WTC11 (cell line): Measurements from ENCODE around the gene MNT.

ENCODE experiments used
- CREB1 ChIP-seq: sonication (generic); formaldehyde crosslinking; IDR thresholded peaks from 2 replicates; pipeline ENCODE4 v1.8.0; 2023; ENCODE audit warnings: mild to moderate bottlenecking, missing genetic modification reagents
- JAZF1 ChIP-seq: fragments of 250-450 bp; sonication (Bioruptor Pico); IDR thresholded peaks from 2 replicates; pipeline ENCODE4 v1.9.0; 2021; ENCODE audit warnings: moderate library complexity, mild to moderate bottlenecking, inconsistent platforms
- KAT7 ChIP-seq: sonication (generic); formaldehyde crosslinking; IDR thresholded peaks from 2 replicates; pipeline ENCODE4 v1.8.1; 2023; ENCODE audit warnings: missing genetic modification reagents, mild to moderate bottlenecking, borderline replicate concordance
- SP1 ChIP-seq: sonication (generic); formaldehyde crosslinking; conservative IDR thresholded peaks from 2 replicates; pipeline ENCODE4 v1.8.1; 2022; ENCODE audit warnings: missing genetic modification reagents
- TEAD1 ChIP-seq: sonication (generic); formaldehyde crosslinking; IDR thresholded peaks from 2 replicates; pipeline ENCODE4 v1.8.0; 2022; ENCODE audit warnings: mild to moderate bottlenecking, missing genetic modification reagents
- ZBTB21 ChIP-seq: sonication (generic); formaldehyde crosslinking; IDR thresholded peaks from 2 replicates; pipeline ENCODE4 v1.8.1; 2023; ENCODE audit warnings: mild to moderate bottlenecking, missing genetic modification reagents, borderline replicate concordance
- ZNF263 ChIP-seq: sonication (generic); formaldehyde crosslinking; IDR thresholded peaks from 2 replicates; pipeline ENCODE4 v1.8.1; 2022; ENCODE audit warnings: low read depth, mild to moderate bottlenecking, moderate library complexity, missing genetic modification reagents
- TF ChIP-seq, protein P1 (sequence below): sonication (generic); formaldehyde crosslinking; IDR thresholded peaks from 2 replicates; pipeline ENCODE4 v1.8.1; 2023; ENCODE audit warnings: mild to moderate bottlenecking, missing genetic modification reagents, moderate library complexity
- TF ChIP-seq, protein P2 (sequence below): fragments of 200-600 bp; IDR thresholded peaks from 2 replicates; pipeline ENCODE4 v1.8.0; 2022; ENCODE audit warnings: antibody characterized with exemption
- TF ChIP-seq, protein P3 (sequence below): sonication (generic); formaldehyde crosslinking; conservative IDR thresholded peaks from 2 replicates; pipeline ENCODE4 v1.8.1; 2022; ENCODE audit warnings: mild to moderate bottlenecking, missing genetic modification reagents
- TF ChIP-seq, protein P4 (sequence below): fragments of 250-450 bp; sonication (Bioruptor Pico); IDR thresholded peaks from 2 replicates; pipeline ENCODE4 v1.9.0; 2021; ENCODE audit warnings: mild to moderate bottlenecking
- TF ChIP-seq, protein P5 (sequence below): sonication (generic); formaldehyde crosslinking; IDR thresholded peaks from 2 replicates; pipeline ENCODE4 v1.8.0; 2022; ENCODE audit warnings: mild to moderate bottlenecking, missing genetic modification reagents
- TF ChIP-seq, protein P6 (sequence below): sonication (generic); formaldehyde crosslinking; conservative IDR thresholded peaks from 2 replicates; pipeline ENCODE4 v1.8.1; 2023; ENCODE audit warnings: mild to moderate bottlenecking, low read depth, missing genetic modification reagents, moderate library complexity

DNA sequence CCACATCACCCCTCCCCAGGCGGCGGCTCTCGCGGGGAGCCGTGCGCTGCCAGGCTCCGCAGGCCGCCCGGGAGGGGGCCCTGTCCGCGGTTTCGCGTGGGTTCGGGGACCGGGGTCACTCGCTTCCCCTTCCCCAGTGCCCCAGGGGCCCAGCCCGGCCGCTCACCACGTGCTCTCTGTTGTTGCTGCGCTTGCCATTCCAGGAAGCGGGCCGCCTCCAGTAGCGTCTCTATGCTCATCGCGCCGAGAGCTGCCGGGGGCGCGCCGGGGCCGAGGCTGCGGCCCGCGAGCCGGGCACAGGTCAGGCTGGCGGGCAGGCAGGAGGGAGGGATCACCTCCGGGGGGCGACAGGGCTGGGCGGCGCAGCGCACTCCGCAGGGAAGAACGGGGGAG is 390 bp downstream of the MNT start:
- TF ChIP-seq, protein P1, sequence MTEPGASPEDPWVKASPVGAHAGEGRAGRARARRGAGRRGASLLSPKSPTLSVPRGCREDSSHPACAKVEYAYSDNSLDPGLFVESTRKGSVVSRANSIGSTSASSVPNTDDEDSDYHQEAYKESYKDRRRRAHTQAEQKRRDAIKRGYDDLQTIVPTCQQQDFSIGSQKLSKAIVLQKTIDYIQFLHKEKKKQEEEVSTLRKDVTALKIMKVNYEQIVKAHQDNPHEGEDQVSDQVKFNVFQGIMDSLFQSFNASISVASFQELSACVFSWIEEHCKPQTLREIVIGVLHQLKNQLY (CRISPR knock-in tag), result no peak
- TF ChIP-seq JAZF1 (CRISPR knock-in tag) (no peak), KAT7 (CRISPR knock-in tag) (no peak), CREB1 (CRISPR knock-in tag) (no peak), ZBTB21 (CRISPR knock-in tag) (no peak), SP1 (CRISPR knock-in tag) (no peak), ZNF263 (CRISPR knock-in tag) (no peak), TEAD1 (CRISPR knock-in tag) (no peak)
- TF ChIP-seq, protein P2, sequence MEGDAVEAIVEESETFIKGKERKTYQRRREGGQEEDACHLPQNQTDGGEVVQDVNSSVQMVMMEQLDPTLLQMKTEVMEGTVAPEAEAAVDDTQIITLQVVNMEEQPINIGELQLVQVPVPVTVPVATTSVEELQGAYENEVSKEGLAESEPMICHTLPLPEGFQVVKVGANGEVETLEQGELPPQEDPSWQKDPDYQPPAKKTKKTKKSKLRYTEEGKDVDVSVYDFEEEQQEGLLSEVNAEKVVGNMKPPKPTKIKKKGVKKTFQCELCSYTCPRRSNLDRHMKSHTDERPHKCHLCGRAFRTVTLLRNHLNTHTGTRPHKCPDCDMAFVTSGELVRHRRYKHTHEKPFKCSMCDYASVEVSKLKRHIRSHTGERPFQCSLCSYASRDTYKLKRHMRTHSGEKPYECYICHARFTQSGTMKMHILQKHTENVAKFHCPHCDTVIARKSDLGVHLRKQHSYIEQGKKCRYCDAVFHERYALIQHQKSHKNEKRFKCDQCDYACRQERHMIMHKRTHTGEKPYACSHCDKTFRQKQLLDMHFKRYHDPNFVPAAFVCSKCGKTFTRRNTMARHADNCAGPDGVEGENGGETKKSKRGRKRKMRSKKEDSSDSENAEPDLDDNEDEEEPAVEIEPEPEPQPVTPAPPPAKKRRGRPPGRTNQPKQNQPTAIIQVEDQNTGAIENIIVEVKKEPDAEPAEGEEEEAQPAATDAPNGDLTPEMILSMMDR, result no peak
- TF ChIP-seq, protein P3, sequence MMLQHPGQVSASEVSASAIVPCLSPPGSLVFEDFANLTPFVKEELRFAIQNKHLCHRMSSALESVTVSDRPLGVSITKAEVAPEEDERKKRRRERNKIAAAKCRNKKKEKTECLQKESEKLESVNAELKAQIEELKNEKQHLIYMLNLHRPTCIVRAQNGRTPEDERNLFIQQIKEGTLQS (CRISPR knock-in tag), result no peak
- TF ChIP-seq, protein P4, sequence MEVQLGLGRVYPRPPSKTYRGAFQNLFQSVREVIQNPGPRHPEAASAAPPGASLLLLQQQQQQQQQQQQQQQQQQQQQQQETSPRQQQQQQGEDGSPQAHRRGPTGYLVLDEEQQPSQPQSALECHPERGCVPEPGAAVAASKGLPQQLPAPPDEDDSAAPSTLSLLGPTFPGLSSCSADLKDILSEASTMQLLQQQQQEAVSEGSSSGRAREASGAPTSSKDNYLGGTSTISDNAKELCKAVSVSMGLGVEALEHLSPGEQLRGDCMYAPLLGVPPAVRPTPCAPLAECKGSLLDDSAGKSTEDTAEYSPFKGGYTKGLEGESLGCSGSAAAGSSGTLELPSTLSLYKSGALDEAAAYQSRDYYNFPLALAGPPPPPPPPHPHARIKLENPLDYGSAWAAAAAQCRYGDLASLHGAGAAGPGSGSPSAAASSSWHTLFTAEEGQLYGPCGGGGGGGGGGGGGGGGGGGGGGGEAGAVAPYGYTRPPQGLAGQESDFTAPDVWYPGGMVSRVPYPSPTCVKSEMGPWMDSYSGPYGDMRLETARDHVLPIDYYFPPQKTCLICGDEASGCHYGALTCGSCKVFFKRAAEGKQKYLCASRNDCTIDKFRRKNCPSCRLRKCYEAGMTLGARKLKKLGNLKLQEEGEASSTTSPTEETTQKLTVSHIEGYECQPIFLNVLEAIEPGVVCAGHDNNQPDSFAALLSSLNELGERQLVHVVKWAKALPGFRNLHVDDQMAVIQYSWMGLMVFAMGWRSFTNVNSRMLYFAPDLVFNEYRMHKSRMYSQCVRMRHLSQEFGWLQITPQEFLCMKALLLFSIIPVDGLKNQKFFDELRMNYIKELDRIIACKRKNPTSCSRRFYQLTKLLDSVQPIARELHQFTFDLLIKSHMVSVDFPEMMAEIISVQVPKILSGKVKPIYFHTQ (CRISPR knock-in tag), result no peak
- TF ChIP-seq, protein P5, sequence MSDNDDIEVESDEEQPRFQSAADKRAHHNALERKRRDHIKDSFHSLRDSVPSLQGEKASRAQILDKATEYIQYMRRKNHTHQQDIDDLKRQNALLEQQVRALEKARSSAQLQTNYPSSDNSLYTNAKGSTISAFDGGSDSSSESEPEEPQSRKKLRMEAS, result peak; percentile 74; the same call in 1 of the 2 replicates
- TF ChIP-seq, protein P6, sequence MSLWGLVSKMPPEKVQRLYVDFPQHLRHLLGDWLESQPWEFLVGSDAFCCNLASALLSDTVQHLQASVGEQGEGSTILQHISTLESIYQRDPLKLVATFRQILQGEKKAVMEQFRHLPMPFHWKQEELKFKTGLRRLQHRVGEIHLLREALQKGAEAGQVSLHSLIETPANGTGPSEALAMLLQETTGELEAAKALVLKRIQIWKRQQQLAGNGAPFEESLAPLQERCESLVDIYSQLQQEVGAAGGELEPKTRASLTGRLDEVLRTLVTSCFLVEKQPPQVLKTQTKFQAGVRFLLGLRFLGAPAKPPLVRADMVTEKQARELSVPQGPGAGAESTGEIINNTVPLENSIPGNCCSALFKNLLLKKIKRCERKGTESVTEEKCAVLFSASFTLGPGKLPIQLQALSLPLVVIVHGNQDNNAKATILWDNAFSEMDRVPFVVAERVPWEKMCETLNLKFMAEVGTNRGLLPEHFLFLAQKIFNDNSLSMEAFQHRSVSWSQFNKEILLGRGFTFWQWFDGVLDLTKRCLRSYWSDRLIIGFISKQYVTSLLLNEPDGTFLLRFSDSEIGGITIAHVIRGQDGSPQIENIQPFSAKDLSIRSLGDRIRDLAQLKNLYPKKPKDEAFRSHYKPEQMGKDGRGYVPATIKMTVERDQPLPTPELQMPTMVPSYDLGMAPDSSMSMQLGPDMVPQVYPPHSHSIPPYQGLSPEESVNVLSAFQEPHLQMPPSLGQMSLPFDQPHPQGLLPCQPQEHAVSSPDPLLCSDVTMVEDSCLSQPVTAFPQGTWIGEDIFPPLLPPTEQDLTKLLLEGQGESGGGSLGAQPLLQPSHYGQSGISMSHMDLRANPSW (CRISPR knock-in tag), result no peak
